GM18951 (cell line): ENCODE results near the gene TAS2R38.
"Not testable (repeated sequence)": the region's sequence is repeated elsewhere in the genome, so short reads cannot be mapped to it uniquely, and the experiment has no call there.

Source experiments
- POLR2A ChIP-seq: IDR thresholded peaks from 4 replicates; pipeline ENCODE4 v1.6.1; 2011; ENCODE audit warnings: mild to moderate bottlenecking; ENCODE audit not compliant: insufficient read length, insufficient read depth; ENCODE audit errors: extremely low read depth
- in situ Hi-C: fragments of 300-500 bp; cut with MboI; formaldehyde crosslinking; loops from one replicate; pipeline ENCODE4 v1.12.0; 2022; ENCODE audit warnings: low sequenced_read_pairs, mixed read lengths, inconsistent platforms; ENCODE audit not compliant: unreplicated experiment

TAS2R38 gene

DNA sequence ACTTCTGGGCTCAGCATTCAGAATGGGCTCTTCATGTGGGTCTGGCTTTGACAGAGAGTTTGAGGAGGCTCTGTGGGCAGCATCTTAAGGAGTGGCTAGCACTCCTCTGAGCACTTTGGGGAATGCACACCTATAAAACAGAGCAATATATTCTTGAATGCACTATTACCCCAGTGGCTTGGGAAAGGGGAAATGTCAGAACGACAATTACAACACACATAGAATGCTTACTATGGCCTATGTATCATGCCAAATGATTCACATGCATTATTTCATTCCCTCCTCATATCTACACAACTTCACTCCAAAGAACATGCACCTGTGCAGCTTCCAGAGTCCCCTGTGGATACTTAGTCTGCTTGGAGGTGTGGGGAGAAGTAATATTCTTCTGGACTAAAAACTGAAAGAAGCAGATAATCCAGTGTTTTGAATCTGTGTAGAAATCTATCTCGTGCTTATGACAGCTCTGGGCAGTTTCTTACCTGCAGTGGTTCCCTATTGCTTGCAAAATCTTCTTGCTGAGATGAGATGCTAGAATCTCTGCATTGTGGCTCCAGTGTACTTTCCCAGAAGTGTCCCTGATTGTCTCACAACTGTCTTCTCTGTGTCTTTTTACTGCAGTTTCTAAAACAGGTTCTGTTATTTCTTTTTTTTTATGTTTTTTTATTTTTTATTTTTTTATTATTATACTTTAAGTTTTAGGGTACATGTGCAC, 16.6 kb upstream of the TAS2R38 start:
- no peak for TF ChIP-seq POLR2A
- in situ Hi-C loops = no loop called here

DNA sequence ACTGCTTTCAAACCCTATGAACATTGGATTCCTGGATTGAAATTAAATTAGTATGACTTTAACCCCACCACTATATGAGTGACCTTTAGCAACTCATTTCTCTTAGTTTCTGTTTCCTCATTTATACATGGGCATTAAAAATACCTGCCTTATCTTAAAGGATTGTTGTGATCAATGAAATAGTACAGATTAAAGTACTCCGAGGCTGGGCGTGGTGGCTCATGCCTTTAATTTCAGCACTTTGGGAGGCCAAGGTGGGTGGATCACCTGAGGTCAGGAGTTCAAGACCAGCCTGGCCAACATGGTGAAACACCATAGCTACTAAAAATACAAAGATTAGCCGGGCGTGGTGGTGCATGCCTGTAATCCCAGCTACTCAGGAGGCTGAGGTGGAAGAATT, 14.2 kb upstream of the TAS2R38 start:
- in situ Hi-C loops = not testable (repeated sequence)

DNA sequence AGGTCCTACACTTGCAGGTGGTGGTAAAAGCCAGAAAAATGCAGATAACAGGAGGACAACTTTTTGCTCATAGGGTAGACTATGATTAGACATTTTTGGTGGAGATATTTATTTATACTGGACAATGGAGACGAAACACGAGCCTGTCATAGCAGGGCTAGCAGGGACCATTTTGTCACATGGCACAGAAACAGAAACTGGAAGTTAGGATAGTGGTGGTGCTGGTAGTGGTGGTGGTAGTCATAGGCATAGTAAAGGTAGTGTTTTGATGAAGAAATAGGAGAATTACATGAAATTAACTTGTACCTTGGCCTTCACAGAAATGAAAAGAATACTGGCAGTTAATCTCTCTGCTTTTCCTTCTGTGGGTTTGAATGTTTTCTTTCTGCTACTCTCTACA, 13.3 kb upstream of the TAS2R38 start:
- no peak for TF ChIP-seq POLR2A
- in situ Hi-C loops = no loop called here

DNA sequence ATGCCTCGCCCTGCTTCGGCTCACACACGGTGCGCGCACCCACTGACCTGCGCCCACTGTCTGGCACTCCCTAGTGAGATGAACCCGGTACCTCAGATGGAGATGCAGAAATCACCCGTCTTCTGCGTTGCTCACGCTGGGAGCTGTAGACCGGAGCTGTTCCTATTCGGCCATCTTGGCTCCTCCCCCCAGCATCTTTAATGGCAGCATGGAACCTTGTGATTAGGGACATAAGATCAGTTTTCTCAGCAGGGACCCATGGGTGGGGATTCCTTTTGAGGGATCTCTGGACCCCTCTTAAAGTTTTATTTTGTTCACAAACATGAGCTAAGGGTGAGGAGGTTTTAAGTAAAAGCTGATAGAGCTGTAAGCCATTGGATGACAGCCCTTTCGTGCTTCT, 12.4 kb upstream of the TAS2R38 start:
- in situ Hi-C loops = not testable (repeated sequence)

DNA sequence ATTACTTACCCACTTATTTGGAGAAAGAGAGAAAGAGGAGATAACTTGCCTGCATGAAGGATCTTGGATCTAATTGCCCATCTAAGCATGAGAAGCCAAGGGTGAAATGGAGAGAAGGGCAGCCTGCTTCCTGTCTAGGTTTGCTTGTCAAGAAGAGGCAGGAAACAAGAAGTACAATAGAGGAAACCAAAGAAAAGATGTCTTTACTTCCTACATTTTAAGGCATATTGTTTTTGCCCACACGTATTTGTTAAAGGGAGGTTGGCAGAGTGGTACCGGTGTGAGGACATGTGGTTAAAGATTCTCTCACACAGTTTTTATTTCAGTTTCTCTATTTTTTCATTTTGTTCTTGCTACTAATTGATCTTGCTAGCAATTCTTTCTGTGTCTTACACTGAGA, 6.0 kb upstream of the TAS2R38 start:
- TF ChIP-seq POLR2A = no peak
- in situ Hi-C loops = no loop called here

DNA sequence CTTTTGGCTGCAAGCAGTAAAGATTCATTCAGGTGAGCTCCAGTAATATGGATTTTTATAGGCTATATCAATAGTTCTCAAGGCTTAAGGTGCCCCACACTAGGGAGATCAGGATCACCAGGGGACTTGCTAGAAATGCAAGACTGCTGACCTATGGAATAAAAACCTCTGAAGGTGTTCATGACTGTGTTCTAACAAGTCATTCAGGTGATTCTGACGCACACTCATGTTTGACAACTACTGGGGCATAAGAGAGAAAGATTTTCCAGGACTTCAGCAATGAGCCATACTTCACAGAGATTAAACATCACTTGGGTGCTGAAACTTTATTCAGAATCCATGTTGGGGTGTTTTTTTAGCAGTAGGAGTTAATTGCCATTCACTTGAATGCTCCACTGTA, 4.8 kb upstream of the TAS2R38 start:
- no peak for TF ChIP-seq POLR2A
- in situ Hi-C loops = no loop called here

DNA sequence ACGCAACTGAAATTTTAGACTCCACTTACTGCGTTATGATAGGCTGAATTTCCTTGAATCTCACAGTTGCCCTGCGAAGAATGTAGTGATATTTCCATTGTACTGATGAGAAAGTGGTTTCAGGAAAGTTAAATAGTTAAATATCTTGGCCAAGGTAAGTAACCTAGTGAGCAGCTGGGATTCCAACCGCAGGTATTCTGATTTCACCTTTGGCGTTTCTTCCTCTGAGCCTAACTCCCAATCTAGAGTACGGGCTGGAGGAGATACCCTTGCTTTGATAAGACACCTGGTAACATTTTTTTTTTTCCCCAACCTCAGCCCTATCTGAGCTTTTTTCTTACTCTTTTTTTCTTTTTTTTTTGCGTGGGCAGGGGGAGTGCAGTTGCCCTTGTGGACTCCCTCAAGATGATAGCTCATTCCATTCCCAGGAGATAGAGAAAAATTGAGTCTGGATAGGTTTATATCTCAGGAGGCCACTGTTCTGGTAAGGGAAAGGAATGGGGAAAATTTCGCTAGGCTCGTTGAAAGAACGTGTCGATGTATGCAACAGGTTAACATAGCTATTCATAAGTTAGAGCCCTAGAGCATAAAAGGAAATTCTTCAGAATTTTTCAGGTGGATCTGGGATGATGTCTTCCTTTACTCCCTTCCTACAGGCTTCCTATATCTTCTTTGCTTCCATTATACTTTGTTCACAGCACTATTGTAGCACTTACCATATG, 3.1 kb upstream of the TAS2R38 start:
- in situ Hi-C loops = no loop called here
- TF ChIP-seq POLR2A = no peak

DNA sequence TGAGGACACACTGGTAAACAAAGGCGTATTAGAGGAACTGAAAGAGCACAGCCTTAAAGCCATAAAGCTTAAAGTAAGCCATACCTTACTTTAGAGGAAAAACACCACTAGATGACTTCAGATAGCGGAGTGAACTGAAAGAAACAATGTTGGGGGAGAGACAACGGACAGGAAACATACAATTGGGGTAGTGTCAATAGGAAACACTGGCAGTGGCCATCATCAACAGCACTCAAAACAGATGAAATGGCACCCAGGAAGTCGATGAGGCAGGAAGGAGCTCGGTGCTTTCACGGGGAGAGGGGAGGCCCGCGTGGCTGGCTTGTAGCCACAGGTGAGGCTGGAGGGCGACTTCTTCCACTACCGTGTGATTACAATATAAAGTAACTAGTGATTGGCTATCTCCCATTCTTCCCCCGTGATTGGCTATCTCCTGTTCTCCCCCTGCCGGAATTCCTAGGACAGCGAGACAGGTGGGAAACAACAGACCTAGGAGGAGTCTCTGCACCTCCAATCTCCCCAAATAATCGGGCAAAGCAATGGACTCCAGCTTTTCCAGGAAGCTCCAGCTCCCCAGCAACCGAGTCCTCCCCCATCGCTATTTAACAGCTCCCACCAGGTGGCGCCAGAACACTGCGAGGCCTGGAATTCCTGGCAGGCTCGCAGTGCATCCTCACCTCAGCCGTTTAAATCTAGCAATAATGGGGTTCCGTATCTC, 2.4 kb upstream of the TAS2R38 start:
- in situ Hi-C loops = no loop called here
- TF ChIP-seq POLR2A = no peak

DNA sequence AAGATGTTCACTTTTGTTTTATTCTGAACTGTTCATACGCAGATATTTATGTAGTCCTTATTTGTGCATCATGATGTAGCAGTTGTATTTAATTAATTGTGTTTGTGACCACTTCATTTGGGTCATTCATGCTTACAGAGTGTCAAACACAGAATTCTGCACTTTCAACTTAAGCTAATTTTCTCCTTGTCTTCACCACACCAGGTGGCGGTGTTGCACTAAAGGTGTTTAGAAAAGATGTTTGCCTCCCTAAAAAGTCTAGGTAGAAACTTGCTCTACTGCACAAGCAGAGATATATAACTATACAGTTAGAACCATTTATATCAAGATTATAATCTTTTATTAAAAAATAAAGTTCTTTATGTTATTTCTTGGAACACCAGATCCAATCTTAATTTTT, 1.3 kb upstream of the TAS2R38 start:
- in situ Hi-C loops = no loop called here
- TF ChIP-seq POLR2A = no peak

DNA sequence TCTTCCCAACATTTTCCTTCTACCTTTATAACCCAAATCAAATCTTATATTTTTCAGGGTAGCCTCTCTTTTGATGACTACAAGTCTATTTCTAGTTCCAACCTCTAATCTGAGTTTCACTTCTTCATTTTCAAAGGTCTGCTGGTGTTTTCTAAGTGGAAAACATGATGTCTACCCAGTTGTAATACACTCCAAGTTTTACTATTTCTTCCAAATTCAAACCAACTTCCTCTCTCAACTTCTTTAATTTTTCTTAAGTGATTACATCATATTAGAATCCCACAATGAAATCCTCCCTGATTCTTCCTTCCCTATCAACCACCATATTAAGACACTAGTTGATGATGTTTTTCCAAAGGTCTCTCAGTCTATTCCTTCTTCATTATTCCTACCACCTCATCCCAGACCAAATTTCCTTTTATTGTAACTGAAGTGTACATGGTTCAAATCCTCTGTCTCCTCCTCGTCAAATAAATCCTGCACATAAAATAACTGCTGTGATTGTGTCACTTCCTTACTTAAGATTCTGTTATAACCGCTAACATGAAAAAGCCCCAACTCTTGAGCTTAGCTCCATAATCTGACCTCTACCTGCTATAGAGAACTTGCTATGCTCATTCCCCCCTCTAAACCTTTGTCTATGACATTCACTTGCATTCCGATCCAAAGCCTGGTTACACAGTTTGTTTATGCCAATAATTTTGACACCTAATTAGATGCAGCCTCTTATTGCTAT, 12.7 kb downstream of the TAS2R38 start:
- TF ChIP-seq POLR2A = no peak
- in situ Hi-C loops = no loop called here

DNA sequence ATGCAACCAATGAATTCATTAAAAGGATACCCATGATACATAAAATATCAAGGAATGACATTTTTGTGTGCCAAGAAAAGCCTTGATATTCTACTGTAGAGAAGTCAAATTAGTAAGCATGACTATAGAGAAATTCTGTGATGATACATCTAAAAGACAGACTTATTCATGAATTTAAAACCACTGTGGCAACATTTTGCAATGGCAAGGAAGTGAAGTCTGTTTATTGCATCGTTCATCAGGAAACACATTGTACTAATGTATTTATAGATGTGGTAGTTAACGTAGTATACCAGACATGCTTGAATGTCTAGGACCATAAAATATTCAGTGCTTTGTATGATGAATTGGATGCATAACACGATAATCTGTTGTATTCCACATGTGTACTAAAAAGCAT, 17.5 kb downstream of the TAS2R38 start:
- TF ChIP-seq POLR2A = no peak
- in situ Hi-C loops = no loop called here

DNA sequence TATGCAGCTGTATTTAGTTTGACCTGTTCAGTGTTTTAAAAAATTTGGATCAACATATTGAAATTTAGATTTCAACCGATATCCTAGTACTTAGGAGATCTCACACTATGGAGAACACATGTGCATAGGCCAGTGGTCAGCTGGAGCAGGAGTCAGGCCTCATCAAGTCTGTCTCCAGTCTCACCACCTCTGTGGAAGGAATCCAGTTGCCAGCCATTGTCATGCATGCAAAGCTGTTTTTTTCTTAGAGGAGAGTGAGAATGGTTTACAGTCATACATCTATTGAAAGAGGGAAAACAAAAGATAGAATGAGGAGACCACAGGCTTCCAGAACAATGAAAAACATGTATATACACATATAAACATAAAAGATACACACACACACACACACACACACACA, 19.2 kb downstream of the TAS2R38 start:
- no peak for TF ChIP-seq POLR2A
- in situ Hi-C loops = no loop called here

DNA sequence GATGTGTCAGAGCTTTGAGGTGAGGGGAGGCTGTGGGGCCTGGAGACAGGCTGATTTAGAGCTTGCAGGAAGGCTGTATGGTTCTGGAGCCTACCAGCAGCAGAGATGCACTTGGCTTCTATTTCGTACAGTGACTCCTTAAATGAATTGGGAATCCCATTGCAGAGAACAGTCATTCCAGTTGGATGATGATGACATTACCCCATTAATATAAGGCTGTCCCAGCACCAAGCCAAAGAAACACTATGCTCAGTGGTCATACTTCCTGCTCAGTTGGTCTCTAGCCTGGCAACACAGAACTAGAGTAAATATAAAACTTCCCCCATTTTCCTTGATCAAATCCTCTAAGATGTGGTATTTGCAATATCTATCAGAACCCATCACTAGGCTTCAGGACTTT, 21.1 kb downstream of the TAS2R38 start:
- in situ Hi-C loops = no loop called here
- TF ChIP-seq POLR2A = no peak
